HG02571 (cell line): Measurements from ENCODE around the gene SPATS1.
"Not testable (repeated sequence)": the region's sequence is repeated elsewhere in the genome, so short reads cannot be mapped to it uniquely, and the experiment has no call there.

ENCODE experiments used
- ATAC-seq: cut with Tn5 transposase; IDR thresholded peaks from one replicate; pipeline ENCODE4 v1.9.1; 2021; ENCODE audit warnings: mild to moderate bottlenecking, moderate library complexity; ENCODE audit not compliant: unreplicated experiment

SPATS1 gene

DNA sequence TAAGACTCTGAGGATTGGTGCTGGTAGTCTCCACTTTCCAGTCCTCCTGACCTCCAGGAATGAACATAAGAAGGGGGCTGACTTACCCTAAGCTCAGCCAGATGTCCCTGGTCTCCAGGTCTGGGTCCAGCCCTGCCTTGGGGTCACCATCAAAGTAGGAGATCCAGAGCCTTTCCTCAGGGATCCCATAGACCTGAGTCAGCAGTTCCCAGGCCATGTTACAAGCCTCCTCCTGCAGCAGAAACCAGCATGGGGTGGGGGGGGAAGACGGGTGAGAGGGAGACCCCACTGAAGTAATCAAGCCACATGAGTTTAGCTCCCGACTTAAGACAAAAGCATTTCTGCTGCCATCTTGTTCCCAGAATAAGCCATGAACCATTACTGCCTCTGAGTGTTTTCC, 31.1 kb upstream of the SPATS1 start:
- no peak for ATAC-seq

DNA sequence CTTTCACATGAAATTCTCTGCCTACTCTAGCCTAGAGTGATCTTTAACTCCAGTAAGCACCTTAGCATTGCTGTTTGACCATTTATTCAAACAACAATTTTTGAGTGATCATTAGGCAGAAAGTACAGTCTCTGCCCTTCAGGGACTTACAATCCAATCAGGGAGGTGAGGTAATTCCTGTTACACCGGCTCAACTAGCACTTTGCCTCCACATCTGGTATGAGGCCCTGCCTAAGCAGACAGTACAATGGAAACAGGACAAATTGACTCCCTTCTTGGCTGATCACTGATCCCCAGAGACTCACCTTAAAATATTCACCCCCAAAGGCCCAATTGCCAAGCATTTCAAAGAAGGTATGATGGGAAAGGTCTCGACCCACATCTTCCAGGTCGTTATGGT, 30.7 kb upstream of the SPATS1 start:
- no peak for ATAC-seq

- peak; percentile 84 for ATAC-seq
Measured at GRCh38 chr6:44312901-44313788, 29.3 kb upstream of the SPATS1 start, which contains the start of gene AARS2. TSS of gene AARS2 (minus strand) at chr6:44313347. CDS start at chr6:44313323, 24 bp downstream.

DNA sequence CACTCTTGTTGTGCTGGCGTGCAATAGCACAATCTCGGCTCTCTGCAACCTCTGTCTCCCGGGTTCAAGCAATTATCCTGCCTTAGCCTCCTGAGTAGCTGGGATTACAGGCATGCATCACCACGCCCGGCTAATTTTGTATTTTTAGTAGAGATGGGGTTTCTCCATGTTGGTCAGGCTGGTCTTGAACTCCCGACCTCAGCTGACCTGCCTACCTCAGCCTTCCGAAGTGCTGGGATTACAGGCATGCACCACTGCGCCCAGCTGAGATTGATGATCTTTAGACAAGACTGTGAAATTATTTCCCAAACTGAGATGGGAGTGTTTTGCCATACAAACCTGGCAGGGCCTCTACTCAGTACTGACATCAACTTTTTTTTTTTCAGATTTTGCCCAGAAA, 27.8 kb upstream of the SPATS1 start:
- not testable (repeated sequence) for ATAC-seq

DNA sequence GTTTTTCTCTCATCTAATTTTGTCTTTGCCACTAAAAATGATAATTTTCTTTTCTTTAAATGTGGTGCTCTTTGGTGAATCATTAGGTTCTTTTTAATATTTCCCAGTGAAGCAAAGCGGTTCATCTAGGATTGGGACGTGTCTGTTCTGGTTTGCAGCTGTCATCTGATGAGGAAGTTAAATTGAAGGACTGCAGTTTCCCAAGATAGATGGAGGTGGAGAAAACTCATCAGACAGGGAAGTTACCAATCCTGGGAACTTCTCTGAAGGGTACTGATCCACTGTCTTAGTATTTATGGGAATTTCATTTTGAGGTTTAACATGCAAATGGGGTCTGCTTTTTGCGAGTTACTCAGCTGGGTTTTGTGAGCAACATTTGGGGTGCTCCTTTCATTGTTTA, 26.9 kb upstream of the SPATS1 start:
- no peak for ATAC-seq

- ATAC-seq = no peak
Measured at GRCh38 chr6:44315951-44316350, 26.5 kb upstream of the SPATS1 start.

DNA sequence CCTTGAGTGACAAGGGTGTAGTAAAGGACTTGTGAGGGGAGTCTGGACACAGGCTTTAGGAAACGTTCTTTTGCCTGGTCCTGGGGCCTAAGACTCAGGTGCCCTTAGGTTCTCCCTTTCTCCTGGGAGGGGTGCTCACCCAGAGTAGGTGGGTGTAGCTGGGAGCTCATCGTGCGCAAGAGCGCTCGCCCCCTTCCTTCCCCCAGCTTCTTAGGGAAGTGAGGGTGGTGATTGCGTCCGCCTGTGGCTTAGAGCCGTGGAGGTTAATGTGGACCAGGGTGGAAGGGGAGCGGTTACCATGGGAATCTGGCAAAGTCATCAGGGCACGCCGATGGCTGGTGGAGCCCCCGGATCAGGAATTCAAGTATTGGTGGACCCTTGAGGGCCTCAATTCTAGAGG, 26.0 kb upstream of the SPATS1 start:
- ATAC-seq = no peak

- not testable (repeated sequence) for ATAC-seq
Measured at GRCh38 chr6:44317136-44317631, 25.3 kb upstream of the SPATS1 start.

- no peak for ATAC-seq
Measured at GRCh38 chr6:44321210-44321609, 21.2 kb upstream of the SPATS1 start.

- no peak for ATAC-seq
Measured at GRCh38 chr6:44327096-44327495, 15.4 kb upstream of the SPATS1 start.

- no peak for ATAC-seq
Measured at GRCh38 chr6:44327760-44328159, 14.7 kb upstream of the SPATS1 start.

- ATAC-seq = not testable (repeated sequence)
Measured at GRCh38 chr6:44328203-44328602, 14.2 kb upstream of the SPATS1 start.

DNA sequence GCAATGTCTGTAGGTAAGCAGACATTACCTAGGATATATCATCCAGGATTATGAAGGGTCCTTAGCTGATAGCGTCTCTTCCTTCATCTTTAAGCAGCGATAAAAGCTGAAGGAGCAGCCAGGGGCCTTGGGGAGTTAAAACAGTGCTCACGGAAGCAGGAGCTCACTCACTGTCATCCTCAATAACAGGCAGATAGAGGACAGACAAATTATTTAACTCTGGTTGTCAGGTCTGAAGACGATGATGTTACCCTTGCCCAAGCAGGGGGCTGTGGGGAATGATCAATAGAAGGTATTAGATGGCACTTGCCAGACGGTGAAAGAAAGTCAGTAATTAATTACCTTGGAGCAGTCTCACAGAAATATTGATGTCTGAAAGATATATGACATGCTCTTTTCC, 12.6 kb upstream of the SPATS1 start:
- ATAC-seq = no peak

- ATAC-seq = no peak
Measured at GRCh38 chr6:44332585-44332984, 9.9 kb upstream of the SPATS1 start.

DNA sequence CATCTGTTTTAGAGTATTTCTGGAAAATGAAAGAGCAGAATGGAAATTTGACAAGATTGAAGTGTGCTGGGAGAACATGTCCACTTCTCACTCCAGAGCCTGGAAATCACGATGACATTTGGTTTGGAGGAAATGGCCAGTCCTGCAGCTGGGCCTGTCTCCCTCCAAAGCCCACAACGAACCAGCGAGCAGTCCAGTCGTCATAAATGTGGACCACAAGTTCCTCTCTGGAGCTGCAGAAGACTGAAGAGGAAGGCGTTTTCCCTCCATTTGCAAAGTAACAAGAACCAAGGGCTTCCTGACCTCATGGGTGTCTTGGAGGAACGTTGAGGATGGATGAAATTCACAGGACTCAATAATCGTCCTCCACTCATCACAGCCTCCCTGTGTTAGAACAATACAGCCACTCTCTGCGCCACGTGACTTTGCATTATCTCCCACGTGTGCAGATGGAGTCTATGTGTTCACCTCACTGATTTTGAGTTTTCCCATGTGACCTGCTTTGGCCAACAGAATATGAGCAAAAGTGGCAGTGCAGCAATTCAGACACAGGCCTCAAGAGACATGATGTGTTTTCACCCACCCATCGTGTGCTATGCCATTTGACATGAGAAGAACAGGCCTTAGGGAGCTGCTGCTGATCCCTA, 9.1 kb upstream of the SPATS1 start:
- no peak for ATAC-seq

DNA sequence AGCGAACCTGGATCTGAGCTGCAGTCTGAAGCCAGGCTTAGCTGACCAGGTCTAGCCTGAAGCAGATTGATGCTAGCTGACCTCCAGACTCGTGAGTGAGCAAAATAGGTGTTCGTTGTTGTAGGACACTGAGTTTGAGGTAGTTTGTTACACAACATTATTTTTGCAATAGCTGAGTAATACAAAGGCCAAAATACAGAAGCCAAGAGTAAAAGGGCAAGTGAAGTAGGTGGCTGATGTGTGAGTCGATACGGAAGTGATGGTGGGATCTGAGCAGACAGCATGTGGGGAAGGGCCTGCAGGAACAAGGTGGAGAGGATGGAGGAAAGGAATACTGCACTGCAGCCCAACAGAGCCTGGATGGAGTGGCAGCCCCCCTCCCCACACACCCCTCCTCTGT, 8.5 kb upstream of the SPATS1 start:
- no peak for ATAC-seq

- no peak for ATAC-seq
Measured at GRCh38 chr6:44335631-44336030, 6.8 kb upstream of the SPATS1 start.

DNA sequence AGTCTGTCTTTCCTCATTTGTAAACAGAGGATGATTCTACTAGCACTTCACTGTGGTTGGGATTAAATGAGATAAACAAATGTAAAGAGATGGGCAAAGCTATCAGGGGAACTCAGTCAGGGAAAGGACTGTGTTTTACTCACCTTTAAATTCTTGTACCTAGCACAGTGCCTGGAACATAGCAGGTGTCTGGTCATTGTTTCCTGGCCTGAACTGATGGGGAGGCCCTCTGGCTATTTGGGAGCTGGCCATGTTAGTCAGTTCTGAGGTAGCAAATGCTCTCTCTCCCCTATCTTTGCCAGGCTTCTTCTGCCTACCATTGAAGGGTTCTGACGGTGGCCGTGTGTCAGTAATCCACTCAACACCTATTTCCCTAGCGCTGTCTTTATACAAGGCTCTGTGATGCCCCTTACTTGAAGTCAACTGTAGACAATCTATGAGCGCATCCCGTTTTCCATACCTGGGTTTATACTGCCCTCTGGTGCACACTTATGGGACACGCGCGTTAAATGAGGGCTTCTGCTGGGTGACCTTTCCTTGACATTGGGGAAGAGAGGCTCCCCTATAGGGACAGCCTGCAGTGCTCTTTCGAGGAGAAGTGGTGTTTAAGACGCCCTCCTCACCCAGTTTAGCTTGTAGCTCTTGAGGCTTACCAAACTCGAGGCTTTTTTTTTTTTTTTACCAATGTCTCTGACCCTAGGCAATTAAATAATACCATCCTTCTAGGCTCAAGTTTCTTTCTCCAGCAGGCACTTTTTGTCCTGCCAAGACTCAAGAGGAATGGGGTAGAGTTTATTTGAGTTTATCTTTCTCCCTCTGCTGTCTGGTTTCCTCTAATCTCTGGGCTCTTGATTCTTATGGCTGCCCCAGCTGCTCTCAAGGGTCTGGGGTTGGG, 4.0 kb upstream of the SPATS1 start:
- peak; percentile 54 for ATAC-seq

DNA sequence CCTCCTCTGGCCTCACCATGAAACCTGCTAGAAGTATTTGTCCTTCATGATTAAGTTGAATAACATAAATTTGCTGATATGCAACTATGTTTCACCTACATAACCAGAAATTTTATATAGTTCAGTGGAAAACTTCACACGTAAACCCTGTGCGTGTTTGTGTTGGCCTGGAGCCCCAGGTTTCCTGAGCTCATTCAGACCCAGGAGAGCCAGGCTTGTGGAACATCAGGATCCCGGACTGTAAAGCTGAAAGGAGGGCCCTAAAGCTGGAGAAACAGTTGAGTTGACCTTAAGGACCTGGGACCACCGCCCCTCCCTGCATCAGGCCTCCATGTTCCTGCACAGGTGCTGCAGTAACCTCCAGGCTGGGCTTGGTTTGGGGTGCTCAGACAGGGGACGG, 3.1 kb upstream of the SPATS1 start:
- no peak for ATAC-seq

- no peak for ATAC-seq
Measured at GRCh38 chr6:44339763-44340625, 2.5 kb upstream of the SPATS1 start.
